OCI-LY7 (cell line): Measurements from ENCODE around the gene TNRC6C.

Experiments used
- EZH2phosphoT487 ChIP-seq: fragments of 200-600 bp; sonication (generic); IDR thresholded peaks from 2 replicates; pipeline ENCODE4 v1.6.1; 2018; ENCODE audit warnings: low read depth, borderline replicate concordance, mild to moderate bottlenecking, mixed run types, antibody characterized with exemption, low read length, moderate library complexity, mixed read lengths
- TF ChIP-seq, protein P1 (sequence below): fragments of 200-600 bp; sonication (generic); conservative IDR thresholded peaks from 2 replicates; pipeline ENCODE4 v1.5.1; 2014; ENCODE audit warnings: mild to moderate bottlenecking, antibody characterized with exemption, low read length, moderate library complexity, mixed read lengths

DNA sequence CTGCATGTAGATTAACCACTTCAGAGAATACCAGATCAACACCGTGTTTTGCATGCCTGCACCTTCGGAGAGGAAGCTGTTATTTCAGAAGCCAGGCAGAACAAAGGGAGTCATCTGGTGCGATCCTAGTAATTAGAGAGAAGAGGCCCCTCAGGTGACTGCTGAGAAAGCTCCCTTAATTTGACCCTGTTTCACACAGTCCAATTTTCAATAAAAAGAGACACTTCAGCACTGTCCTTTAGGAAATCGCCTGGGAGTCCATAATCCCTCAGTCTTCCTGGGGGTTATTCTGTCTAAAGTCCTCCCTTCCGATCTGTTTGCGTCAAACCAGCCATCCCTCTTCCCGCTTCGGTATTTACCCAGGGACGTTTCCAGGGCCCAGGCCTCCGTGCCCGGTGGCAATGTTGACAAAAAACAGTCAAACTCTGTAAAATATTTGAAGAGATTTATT is 23.4 kb upstream of the TNRC6C start:
- TF ChIP-seq, protein P1, sequence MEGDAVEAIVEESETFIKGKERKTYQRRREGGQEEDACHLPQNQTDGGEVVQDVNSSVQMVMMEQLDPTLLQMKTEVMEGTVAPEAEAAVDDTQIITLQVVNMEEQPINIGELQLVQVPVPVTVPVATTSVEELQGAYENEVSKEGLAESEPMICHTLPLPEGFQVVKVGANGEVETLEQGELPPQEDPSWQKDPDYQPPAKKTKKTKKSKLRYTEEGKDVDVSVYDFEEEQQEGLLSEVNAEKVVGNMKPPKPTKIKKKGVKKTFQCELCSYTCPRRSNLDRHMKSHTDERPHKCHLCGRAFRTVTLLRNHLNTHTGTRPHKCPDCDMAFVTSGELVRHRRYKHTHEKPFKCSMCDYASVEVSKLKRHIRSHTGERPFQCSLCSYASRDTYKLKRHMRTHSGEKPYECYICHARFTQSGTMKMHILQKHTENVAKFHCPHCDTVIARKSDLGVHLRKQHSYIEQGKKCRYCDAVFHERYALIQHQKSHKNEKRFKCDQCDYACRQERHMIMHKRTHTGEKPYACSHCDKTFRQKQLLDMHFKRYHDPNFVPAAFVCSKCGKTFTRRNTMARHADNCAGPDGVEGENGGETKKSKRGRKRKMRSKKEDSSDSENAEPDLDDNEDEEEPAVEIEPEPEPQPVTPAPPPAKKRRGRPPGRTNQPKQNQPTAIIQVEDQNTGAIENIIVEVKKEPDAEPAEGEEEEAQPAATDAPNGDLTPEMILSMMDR, result no peak
- no peak for TF ChIP-seq EZH2phosphoT487
